GM21786 (cell line): ENCODE results near the gene CPPED1.
"Not testable (repeated sequence)": the region's sequence is repeated elsewhere in the genome, so short reads cannot be mapped to it uniquely, and the experiment has no call there.

Experiments
- ATAC-seq: cut with Tn5 transposase; IDR thresholded peaks from one replicate; pipeline ENCODE4 v1.9.1; 2021; ENCODE audit not compliant: unreplicated experiment

The CPPED1 gene

DNA sequence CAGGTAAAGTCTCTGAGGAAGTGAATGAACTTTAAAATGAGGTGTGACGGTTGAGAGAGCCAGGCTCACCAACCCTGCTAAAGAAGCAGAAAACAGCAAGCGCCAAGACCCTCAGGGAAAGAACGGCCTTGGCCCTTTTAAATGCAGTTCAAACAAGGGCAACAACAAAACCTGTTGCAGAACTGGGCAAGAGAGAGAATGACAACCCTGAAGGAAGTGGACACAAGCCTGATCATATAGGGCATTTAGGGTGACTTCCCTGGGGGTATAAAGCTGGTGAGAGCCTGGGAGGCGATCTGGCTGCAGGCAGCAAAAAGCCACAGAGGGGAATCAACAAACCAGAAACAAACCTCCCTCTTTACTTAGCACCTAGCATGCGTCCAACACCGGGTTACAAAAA lies 1.0 kb downstream of the CPPED1 start:
- ATAC-seq, result no peak

- ATAC-seq, result no peak
Observed at GRCh38 chr16:12802048-12802447, 1.6 kb downstream of the CPPED1 start.

GRCh38 chr16:12801511-12802042 lies 2.1 kb downstream of the CPPED1 start:
- ATAC-seq, result no peak

DNA sequence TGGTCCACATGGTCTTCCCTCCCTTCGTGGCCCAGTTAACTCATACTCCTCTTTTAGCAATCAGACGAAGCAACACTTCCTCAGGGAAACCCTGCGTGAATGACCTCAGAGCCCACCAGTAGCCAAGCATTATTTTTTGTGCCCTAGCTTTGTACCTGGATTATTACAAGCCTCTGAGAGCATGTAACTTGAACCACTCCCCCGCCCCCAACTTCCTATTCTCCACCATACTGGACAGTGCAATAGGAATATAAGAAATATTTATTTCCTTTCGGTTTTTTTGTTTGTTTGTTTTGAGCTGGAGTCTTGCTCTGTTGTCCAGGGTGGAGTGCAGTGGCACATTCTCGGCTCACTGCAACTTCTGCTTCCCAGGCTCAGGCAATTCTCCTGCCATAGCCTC lies 2.9 kb downstream of the CPPED1 start:
- ATAC-seq, result no peak

DNA sequence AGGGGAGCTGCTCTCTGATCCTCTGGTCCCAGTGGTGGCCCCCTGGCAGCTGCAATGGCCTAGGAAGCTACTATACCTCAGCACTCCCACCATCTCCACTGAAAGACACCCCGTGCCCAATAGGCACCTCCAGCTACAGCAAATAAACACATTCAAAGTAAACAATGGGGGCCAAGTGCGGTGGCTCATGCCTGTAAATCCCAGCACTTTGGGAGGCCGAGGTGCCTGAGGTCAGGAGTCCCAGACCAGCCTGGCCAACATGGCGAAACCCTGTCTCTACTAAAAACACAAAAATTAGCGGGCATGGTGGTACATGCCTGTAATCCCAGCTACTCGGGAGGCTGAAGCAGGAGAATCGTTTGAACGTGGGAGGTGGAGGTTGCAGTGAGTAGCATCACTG lies 3.7 kb downstream of the CPPED1 start:
- not testable (repeated sequence) for ATAC-seq

DNA sequence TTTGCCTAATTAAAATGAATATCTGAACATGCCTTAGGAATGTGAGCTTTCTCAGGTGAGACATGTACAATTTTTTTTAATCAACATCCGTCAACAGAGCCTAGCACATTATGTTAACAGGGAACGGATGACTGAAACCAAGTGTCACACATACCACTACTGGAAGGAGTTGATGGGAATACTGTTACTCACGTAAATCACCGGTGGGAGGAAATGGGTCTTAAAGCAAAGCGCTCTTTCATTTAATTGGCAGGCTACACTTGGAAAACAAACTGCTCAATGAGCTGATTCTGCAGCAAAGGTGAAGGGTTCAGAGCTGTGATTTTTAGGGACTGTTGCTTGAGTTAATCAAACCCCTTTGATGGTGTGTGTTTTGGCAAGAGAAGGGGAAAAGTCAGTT lies 4.8 kb downstream of the CPPED1 start:
- no peak for ATAC-seq

DNA sequence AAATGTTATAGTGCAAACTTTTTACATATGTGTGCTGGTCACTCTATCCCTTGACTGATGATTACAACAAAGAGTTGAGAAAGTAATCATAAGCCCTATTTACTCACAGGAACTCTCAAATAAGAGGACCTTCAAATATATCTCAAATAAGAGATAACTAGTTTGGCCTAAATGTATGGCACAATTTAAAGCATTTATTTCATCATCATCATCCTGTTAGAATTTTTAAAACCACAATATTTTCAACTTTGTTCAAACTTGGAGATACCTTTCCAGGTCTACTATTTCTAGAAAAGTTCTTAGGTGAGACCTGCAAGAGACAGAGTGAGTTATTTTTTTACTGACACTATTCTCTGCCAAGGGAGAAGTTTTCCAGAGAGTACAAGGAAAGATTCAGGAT lies 5.5 kb downstream of the CPPED1 start:
- no peak for ATAC-seq

DNA sequence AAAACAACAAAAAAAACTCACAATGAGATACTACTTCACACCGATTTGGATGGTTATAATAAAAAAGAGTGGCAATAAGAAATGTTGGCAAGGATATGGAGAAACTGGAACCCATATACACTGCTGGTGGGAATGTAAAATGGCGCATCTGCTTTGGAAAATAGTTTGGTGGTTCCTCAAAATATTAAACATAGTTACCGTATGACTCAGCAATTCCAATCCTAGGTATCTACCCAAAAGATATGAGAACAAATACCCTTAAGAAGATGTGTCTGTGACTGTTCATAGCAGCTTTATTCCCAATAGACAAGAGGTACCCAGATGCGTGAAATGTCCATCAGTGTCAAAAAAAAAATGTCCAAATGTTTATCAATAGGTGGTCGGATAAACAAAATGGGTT lies 7.2 kb downstream of the CPPED1 start:
- ATAC-seq, result no peak

- no peak for ATAC-seq
Observed at GRCh38 chr16:12794486-12795387, 8.9 kb downstream of the CPPED1 start.

DNA sequence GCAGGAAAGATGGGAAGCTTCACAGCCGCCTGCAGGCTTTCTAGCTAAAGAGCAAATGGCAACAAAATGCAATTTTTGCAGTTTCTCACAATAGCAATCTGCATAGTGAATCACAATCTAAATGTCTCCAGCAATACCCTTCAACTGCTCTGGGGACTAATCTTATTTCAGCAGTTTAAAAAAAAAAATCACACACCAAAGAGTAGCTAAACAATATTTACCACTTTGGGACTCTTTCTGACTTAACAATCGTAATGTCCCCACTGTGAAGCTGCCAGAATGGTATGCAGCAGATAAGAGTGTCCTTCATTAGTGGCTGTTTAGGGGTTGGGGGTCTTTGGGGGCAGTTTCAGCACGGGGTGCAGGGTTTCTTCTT lies 9.8 kb downstream of the CPPED1 start:
- no peak for ATAC-seq

- ATAC-seq, result no peak
Observed at GRCh38 chr16:12793120-12793864, 10.4 kb downstream of the CPPED1 start.

DNA sequence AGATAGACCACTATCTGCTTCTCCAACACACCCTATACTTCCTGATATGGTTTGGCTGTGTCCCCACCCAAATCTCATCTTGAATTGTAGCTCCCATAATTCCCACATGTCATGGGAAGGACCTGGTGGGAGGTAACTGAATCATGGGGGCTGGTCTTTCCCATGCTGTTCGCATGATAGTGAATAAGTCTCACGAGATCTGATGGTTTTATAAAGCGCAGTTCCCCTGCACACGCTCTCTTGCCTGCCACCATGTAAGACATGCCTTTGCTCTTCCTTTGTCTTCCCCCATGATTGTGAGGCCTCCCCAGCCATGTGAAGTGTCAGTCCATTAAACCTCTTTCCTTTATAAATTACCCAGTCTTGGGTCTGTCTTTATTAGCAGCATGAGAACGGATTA lies 11.2 kb downstream of the CPPED1 start:
- ATAC-seq, result not testable (repeated sequence)

- no peak for ATAC-seq
Observed at GRCh38 chr16:12791340-12791739, 12.3 kb downstream of the CPPED1 start.

- ATAC-seq, result no peak
Observed at GRCh38 chr16:12788758-12789157, 14.9 kb downstream of the CPPED1 start.

DNA sequence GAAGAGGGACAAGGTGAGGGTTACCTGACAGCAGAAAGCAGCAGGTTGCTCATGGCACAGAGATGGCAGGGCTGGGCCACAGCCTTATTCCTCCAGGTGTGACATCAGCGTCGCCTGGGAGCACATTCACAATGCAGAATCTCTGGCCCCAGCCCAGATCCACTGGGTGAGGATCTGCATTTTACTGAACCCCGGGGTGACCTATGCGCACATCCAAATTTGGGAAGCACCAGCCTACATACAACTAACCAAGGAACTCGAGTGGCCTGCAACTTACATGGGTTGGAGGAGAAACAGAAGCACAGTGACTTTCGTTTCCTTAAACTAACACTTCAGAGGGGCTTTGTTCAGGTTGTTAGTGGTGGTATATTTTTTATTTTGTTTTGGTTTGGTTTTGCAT lies 17.6 kb downstream of the CPPED1 start:
- no peak for ATAC-seq

DNA sequence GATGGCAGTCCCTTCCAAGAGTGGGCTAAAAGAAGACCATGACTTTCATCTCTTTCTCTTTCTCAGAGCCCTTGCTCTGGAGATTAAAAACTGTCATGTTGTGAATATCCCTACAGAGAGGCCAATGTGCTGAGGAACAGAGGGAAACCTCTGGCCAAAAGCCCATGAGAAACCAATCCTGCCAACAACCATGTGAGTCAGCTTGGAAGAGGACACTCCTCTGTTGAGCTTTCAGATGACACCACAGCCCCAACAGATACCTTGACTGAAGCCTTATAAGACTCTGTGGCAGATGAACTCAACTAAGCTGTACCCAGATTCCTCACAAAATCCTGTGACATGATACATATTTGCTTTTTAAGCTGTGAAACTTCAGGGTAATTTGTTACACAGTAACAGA lies 19.6 kb downstream of the CPPED1 start:
- no peak for ATAC-seq

DNA sequence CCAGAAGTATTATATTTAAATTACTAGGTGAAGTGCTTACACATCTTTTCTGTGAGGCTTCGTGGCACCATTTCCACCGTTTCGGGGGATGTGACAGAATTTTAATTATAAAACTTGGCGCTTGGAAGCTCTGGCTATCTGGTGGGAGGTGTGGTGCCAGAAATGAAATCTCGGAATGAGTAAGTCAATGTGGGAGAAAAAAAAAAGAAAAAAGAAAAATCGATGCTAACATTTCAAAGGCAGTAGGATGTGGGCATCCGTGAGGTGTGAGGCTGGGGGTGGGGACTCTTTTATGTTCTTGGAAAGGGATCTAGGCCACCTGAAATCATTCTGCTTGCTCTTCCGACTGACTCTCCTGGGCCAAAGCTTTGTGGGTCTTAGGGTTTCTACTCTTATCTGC lies 21.9 kb downstream of the CPPED1 start:
- no peak for ATAC-seq

DNA sequence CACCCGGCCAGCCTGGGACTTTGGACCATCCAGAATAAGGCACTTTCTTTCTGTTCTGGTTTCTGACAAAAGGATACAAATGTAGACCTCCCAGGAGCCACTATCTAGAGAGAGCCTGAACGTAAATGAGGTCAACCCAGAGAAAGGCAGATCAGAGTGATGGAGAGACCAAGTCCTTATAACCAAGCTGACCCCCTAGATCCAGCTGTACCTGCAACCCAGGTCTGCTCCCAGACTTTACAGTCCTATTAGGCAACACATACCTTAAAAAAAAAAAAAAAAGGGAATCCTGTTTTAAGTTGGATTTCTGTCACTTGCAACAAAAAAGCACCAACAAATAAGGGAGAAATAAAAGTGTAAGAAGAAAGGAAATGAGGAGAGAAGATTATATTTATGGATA lies 23.2 kb downstream of the CPPED1 start:
- no peak for ATAC-seq

DNA sequence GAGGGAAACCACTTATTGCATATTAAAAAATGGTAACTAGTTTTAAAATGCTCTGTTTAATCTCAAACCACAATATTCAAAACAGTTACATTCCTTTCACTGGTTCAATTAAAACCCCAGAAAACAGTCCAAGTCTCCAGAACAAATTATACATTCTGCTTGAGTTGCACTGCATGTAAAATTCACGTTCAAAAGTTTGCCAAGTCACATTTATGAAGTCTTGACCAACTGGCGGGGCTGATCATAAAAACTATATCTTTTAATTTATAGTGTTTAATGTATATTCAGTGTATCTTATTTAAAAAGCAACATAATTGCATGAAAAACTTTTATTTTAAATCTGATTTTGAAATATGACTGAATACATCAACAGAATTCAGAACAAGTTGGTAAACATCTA lies 25.0 kb downstream of the CPPED1 start:
- no peak for ATAC-seq

DNA sequence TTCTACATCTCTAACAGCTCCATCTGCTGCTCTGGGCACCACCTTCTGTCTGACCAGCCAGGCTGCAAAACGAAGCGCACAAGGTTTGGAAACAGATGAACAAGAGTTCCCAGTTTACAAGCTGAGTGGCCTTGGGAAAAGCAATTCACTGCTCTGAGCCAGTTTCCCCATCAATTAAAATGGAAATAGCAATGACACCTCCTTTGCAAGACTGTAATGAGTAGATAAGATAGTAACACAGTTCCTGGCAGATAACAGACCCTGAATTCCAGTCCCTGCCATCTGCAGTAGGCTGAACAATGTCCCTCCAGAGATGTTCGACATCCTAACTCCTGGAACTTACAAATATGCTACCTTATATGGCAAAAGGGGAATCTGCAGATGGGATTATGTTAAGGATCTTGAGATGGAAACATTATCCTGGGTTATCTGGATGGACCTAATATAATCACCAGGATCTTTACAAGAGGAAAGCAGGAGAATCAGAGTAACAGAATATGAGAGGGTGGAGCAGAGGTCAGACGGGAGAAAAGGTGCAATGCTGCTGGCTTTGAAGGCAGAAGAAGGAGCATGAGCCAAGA lies 27.9 kb downstream of the CPPED1 start:
- no peak for ATAC-seq

- no peak for ATAC-seq
Observed at GRCh38 chr16:12773221-12773620, 30.5 kb downstream of the CPPED1 start.

- ATAC-seq, result no peak
Observed at GRCh38 chr16:12771341-12771798, 32.3 kb downstream of the CPPED1 start.
